Measurements from ENCODE around the gene DZIP3.

DNA sequence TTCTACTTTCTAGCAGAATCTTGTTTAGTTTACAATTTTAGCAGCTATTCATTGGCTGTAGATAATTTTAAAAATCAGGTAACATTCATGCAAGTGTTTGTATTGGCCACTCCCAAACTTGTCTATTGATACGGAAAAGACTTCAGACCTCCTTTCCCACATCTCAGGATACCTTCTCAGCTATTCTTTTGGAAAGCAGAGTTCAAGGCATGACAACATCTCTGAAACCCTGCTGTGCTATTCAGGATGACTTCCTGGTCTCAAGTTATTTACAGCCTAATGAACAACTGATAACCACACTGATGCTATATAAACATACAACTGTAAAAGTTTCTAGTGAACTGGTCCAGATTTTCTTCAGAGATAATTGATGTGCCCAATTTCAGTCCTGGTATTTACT lies 55.8 kb downstream of the DZIP3 start:
- TF ChIP-seq, protein P1, sequence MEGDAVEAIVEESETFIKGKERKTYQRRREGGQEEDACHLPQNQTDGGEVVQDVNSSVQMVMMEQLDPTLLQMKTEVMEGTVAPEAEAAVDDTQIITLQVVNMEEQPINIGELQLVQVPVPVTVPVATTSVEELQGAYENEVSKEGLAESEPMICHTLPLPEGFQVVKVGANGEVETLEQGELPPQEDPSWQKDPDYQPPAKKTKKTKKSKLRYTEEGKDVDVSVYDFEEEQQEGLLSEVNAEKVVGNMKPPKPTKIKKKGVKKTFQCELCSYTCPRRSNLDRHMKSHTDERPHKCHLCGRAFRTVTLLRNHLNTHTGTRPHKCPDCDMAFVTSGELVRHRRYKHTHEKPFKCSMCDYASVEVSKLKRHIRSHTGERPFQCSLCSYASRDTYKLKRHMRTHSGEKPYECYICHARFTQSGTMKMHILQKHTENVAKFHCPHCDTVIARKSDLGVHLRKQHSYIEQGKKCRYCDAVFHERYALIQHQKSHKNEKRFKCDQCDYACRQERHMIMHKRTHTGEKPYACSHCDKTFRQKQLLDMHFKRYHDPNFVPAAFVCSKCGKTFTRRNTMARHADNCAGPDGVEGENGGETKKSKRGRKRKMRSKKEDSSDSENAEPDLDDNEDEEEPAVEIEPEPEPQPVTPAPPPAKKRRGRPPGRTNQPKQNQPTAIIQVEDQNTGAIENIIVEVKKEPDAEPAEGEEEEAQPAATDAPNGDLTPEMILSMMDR (IDR thresholded peaks at IDR 0.05; ENCODE audit: low read length), result no peak
- TF ChIP-seq EZH2 (optimal IDR thresholded peaks at IDR 0.05; ENCODE audit: low read depth, low read length) (no peak), EZH2phosphoT487 (IDR thresholded peaks at IDR 0.05; ENCODE audit: low read length) (no peak)
